HTERT RPE-1 (cell line): ENCODE data around the gene LIME1.

Experiments used
- in situ Hi-C: fragments of 300-500 bp; cut with MboI; formaldehyde crosslinking; loops from 4 replicates; pipeline ENCODE4 v1.14.3; 2020; ENCODE audit warnings: low sequenced_read_pairs

The LIME1 gene

DNA sequence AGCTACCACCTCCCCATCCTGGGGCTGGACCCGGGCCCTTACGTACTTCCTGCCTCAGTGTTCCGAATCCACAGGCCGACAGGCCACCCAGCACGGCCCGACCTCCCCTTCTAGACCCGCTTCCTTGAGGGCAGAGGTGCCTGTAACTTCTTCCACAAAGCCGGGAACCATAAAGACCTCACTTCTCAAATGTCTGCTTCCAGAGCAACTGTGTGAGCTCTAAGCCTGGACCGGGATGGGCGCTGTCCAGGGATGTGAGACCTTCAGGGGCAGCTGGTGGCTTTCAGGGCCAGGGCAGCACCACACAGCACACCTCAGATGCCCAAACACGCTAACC, 12.4 kb downstream of the LIME1 start:
- in situ Hi-C loops: no loop called here

- in situ Hi-C loops: no loop called here
These were observed 13.4 kb downstream of the LIME1 start for GRCh38 chr20:63749597-63750508.

DNA sequence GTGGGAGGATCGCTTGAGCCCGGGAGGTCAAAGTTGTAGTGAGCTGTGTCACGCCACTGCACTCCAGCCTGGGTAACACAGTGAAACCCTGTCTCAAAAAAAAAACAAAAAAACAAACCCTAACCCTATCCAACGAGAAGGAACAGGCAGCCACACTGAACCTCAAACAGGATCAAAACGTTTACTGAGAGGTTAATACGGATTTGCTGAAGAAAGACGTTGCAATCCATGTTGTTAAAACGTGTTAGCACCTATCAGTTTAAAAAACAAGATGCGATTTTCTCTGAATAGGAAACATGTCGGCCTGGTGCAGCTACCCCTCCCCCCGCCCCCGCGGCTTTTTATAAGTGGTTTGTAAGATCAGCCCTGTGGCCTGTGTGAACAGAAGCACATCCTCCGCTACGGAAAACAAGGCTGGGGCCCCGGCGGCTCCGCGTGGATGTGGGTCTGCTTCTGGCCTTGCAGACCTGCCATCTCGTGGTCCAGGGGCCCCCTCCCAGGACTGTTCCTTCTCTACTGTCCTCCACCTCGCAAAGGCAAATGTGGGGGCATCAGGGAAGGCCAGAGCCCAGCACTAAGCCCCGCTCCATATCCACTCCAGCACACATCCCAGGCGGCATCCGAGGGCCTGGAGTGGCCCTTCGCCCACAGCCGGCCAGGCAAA, 14.5 kb downstream of the LIME1 start:
- in situ Hi-C loops: no loop called here

- in situ Hi-C loops: no loop called here
These were observed 15.2 kb downstream of the LIME1 start for GRCh38 chr20:63751471-63752271.

DNA sequence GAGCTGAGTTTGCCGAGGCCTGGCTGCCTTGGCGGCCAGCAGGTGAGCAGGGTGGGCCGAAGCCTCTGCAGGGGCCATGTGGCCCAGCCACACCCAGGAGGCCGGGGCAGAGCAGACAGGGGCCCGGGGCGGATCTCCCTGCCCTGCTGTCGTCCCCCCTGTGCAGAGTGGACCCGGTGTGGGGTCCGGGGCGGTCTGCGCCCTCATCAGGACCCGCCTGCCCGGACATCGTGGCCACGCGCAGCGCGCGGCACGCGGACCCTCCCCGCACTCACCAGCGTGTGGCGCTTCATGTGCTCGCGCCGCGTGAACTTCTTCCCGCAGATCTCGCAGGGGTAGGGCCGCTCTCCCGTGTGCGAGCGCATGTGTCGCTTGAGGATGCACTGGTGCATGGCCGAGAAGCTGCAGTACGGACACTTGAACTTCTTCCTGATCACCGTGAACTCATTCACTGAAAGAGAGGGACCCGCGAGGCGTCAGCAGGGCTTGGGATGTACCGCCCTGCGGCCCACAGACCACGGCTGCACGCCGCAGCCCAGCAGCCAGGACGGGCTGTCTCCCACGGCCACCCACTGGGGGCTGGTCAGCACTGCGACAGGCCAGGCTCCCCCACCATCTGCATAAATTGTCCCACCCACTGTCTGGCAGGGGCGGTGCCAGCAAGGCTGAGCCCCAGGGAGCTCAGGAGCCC, 16.1 kb downstream of the LIME1 start:
- in situ Hi-C loops: no loop called here

- in situ Hi-C loops: no loop called here
These were observed 16.9 kb downstream of the LIME1 start for GRCh38 chr20:63753381-63753780.

DNA sequence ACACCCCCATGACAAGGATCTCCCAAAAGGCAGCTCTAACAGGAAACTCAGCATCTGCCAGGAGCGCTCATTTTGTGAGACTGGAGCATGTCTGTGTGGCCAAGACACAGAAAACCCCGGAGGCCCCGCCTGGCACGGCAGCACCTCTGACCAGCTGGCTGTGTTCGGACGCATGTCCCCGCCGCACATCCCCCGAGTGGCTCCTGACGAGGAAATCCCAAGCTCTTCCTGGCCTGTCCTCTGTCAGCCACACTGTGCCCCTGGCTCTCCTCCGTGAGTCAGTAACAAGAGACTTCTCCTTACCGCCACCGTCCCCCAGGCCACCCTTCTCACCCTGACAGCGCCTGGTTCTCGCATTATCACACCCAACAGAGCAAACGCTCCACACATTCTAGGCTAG, 17.5 kb downstream of the LIME1 start:
- in situ Hi-C loops: no loop called here

- in situ Hi-C loops: no loop called here
These were observed 19.6 kb downstream of the LIME1 start for GRCh38 chr20:63755933-63756647.

DNA sequence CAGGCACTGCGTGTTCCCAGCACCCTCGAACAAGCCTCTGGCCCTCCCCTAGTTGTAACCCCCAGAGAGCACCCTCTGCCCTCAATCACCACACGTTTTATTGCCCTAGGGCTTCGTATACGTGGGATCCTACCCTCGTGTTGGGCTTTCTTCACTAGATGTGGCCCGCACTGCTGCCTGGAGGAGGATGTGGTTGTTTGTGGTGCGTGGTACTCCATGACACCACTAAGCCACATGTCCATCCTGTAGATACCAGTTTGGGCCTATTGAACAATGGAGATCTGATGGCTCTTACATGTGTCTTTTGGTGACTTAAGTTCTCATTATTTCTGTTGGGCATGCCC, 20.2 kb downstream of the LIME1 start:
- in situ Hi-C loops: no loop called here

DNA sequence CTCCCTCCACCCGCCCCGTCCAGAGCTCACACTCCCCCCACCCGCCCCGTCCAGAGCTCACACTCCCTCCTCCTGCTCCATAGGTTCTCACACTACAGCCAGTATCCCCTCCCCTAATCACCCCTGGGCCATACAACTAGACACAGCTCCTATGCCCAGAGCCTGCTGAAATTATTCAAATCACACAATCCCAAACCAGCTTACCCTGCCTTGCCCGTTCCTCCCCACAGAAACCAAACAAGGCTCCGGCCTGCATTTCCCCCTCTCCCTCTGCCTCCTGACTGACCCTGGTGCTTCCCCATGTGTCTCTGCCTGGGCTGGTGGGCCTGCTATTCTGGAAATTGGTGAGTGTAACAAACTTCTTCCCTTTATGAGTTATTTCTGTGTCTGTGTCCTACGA, 21.7 kb downstream of the LIME1 start:
- in situ Hi-C loops: no loop called here

DNA sequence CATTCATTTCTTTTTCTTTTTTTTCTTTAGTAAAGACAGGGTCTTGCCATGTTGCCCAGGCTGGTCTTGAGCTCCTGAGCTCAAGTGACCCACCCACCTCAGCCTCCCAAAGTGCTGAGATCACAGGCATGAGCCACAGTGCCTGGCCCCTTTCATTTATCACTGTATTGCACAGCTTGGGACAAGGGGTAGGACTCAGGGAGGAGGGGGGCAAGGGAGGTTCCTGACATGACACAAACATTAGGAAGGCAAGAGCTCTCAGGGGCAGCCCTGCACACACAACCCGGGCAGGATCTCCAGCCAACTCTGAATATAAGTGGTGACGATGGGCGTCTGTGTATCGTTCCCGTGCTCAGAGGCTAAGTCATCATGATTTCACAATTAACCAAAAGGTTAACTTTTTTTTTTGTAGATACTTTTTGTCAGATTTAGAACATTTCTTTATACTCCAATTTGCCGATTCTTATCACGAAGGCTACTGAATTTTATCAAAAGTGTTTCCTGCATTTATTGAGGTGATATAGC, 23.0 kb downstream of the LIME1 start:
- in situ Hi-C loops: no loop called here

DNA sequence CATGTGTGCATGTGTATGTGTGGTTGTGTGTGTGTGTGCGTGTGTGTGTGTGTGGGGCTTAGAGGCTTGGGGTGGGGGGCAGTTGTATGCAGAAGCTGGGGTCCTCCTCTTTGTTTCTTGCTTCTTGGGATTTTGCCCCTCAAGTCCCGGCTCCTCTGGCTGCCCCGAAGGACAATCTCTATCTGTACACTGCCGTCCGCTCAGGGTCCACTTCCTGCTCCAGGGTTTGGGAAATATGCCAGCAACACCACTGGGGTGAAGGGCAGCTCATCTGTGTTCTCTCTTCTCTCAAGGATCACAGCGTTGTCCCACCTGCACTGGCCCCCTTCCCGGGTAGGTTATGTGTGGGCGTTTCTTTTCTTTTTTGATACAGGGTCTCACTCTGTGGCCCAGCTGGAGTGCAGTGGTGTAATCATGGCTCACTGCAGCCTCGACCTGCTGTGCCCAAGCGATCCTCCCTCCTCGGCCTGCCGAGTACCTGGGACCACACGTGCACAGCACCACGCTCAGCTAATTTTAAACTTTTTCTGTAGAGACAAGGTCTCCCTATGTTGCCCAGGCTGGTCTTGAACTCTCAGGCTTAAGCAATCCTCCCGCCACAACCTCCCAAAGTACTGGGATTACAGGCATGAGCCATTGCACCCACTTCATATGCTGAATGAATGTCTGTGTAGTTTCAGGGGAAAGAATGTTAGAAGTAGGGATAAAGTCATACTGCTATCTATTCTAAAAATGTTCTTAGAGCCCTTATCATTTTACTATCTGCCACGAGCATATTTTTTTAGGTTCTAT, 28.8 kb downstream of the LIME1 start:
- in situ Hi-C loops: no loop called here

DNA sequence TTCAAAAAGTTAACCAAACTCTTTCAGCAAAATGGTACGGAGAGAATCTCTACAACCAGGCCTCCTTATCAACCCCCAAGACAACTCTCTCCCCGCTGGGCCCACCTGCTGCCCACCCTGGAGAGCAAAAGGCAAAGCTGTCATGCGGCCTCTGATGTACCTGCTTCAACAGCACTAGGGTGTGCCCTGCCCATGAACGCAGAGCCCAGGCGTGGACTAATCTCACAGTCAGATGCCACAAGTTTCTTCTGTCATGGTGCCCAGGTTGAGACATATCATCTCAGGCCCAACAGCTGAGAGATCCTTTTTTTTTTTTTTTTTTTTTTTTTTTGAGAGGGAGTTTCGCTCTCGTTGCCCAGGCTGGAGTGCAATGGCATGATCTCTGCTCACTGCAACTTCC, 29.4 kb downstream of the LIME1 start:
- in situ Hi-C loops: no loop called here

GRCh38 chr20:63766695-63767426, 30.4 kb downstream of the LIME1 start:
- in situ Hi-C loops: no loop called here

DNA sequence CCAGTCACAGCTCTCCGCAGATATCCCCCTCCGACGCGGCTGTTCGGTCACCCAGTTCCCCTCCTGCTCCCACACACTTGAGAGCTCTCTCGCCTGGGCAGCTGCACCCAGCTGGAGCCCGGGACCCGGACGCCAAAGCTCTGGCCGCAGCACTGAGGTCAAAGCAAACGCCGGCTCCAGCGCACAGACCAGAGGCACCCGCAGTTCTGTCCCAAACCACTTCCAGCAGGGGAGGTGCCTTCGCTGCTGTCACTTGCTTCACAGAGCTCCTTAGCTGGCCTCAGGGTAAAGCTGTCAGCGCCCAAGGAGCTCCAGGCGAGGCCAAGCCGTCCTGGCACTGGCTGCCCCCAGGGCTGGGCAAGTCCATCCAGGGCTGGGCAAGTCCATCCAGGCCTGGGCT, 31.0 kb downstream of the LIME1 start:
- in situ Hi-C loops: no loop called here

DNA sequence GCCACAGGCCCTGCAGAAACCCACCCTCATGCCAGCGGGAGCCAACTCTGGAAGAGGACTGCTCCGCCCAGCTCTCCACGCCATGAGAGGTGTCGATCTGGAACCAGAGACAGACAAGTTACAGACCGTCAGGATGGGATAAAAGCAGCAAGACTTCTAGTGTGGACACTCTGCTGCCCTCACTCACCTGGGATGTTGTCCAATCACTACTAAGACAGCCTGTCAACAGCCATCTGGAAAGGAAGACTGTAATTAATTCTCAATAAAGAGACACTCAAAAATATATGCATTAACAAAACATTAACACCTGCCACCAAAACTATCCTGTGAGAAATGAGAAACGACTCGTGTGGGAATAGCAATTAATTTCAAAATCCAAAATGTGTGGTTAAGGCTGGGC, 31.4 kb downstream of the LIME1 start:
- in situ Hi-C loops: no loop called here

- in situ Hi-C loops: no loop called here
These were observed 32.4 kb downstream of the LIME1 start for GRCh38 chr20:63768591-63769515.
